Thyroid gland (tissue), 4 donors: Measurements from ENCODE around the gene C1orf216. TPM values are rescaled to one million over a fixed set of nuclear protein-coding genes. Genes with fewer than 3 reads are reported as not detected.

Experiments used
- DNase-seq, 2 donors: peaks; one replicate each; pipeline ENCODE4 v3.0.0-alpha.2; 2019
- H3K27ac ChIP-seq, 3 donors: fragments of 200-600 bp; sonication (generic); 1 replicate in 2 of 3; 2 replicates in 1 of 3; pipeline ENCODE4 v1.5.1; 2016 to 2019; ENCODE audit warnings: mild to moderate bottlenecking in 1 of 3, moderate library complexity in 1 of 3
- H3K27me3 ChIP-seq: fragments of 200-600 bp; sonication (generic); one replicate; pipeline ENCODE4 v1.5.1; 2019
- H3K36me3 ChIP-seq, 2 donors: fragments of 200-600 bp; sonication (generic); one replicate each; pipeline ENCODE4 v1.5.1; 2016 to 2019
- H3K4me1 ChIP-seq, 2 donors: fragments of 200-600 bp; sonication (generic); one replicate each; pipeline ENCODE4 v1.5.1; 2017 to 2019
- H3K4me3 ChIP-seq, 3 donors: fragments of 200-600 bp; sonication (generic); replicated peaks in 1 of 3; 1 replicate in 2 of 3; 2 replicates in 1 of 3; pipeline ENCODE4 v1.5.1; 2016; ENCODE audit warnings: mild to moderate bottlenecking in 1 of 3
- H3K9me3 ChIP-seq: fragments of 200-600 bp; sonication (generic); one replicate; pipeline ENCODE4 v1.5.1; 2017
- CTCF ChIP-seq, 6 experiments: fragments of 200-600 bp in 3 of 6; fragments of 450-650 bp in 3 of 6; sonication (generic) in 3 of 6; IDR thresholded peaks; one replicate each; pipeline ENCODE4 v1.5.1; 2016 to 2019; ENCODE audit warnings: antibody characterized with exemption in 6 of 6, mild to moderate bottlenecking in 2 of 6, inconsistent platforms in 1 of 6, moderate library complexity in 1 of 6
- POLR2A ChIP-seq, 2 donors: fragments of 450-650 bp; IDR thresholded peaks; one replicate each; pipeline ENCODE4 v1.6.1; 2017; ENCODE audit warnings: antibody characterized with exemption in 2 of 2, mild to moderate bottlenecking in 2 of 2, moderate library complexity in 1 of 2
- WGBS, 2 donors: methylation state at CpG; one replicate each; pipeline ENCODE4 v1.1.5; 2017; 5-methylcytosine and 5-hydroxymethylcytosine counted together
- intact Hi-C: fragments of 100-400 bp; cut with DNase I; formaldehyde crosslinking; loops from one replicate; pipeline ENCODE4 v1.15.1; 2023
- total RNA-seq, 4 donors: library from RNA; depleted of rRNA; stranded (reverse); fragments of >200 nt; gene quantifications; one replicate each; pipeline ENCODE4 v1.2.3, GENCODE V29; 2016

Gene C1orf216
- total RNA-seq, 4 donors from 2014 or later: 8.0 to 9.9 (median 8.4) TPM

DNA sequence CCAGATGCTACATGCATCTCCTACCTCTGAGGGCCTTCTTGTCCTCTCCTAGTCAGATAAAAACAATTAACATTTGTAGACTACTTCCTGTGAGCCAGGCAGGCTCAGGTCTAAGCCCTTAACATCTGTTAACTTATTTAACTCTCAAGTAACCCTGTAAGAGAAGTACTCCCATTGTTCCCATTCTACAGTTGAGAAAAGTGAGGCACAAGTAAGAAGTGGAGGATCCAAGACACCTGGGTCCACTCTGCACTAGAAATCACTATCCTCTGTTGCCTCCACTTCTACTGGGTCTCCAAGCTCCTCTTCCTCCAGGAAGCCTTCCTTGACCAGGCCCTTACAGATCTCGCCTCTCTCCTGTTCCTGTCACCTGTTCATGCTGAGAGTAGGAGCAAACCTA is 9.7 kb downstream of the C1orf216 start:
- Histone ChIP-seq H3K27ac (no peak overlapping the region), H3K4me1 (peaks cover 3 to 15% of the 10 kb centered on the region in 2 donors), H3K9me3 (no peaks in the 10 kb centered on the region), H3K27me3 (no peaks in the 10 kb centered on the region), H3K4me3 (no peak overlapping the region), H3K36me3 (no peaks in the 10 kb centered on the region)
- WGBS, 2 donors: 90 to 92% methylated on average over 1 of the region's 1 CpG
- TF ChIP-seq POLR2A (IDR thresholded peaks at IDR 0.05) (no peak), CTCF (IDR thresholded peaks at IDR 0.05) (no peak)
- DNase-seq: no peak
- intact Hi-C loops: no loop called here

DNA sequence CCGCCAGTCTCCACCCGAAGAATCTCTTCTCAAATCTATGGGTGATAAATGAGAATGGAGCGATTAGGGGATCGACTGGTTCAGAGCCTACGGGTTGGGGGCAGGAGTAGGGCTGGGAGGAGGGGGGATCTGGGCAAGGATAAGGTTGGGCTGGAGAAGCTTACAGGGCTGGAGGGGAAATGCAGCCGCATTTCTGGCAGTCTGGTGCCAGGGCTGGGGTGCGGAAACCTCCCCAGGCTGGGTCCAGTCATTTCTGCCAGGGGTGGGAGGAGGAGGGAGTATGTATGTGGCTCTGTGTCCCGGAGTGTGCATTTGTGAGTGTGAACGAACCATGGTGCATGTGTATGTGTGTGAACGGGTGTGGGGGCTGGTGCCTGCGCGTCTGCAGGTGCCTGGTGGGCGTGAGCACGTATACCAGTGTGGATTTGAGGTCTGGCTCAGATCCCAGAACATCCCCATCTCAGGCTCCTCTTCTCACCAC is 10.2 kb downstream of the C1orf216 start:
- H3K36me3 ChIP-seq: no peaks in the 10 kb centered on the region
- H3K27me3 ChIP-seq: no peaks in the 10 kb centered on the region
- intact Hi-C loops: no loop called here
- H3K27ac ChIP-seq: no peak overlapping the region
- DNase-seq: no peak
- 19 to 21% methylated on average over 14 of the region's 14 CpGs for WGBS, 2 donors
- H3K4me3 ChIP-seq: peak overlapping the region in 1 of 3 donors; percentile 32
- no peaks in the 10 kb centered on the region for H3K9me3 ChIP-seq
- TF ChIP-seq POLR2A (IDR thresholded peaks at IDR 0.05): no peak
- TF ChIP-seq CTCF (IDR thresholded peaks at IDR 0.05): no peak
- peaks cover 3 to 15% of the 10 kb centered on the region in 2 donors for H3K4me1 ChIP-seq

GRCh38 chr1:35707601-35708440 is 10.9 kb downstream of the C1orf216 start:
- peaks cover 3 to 15% of the 10 kb centered on the region in 2 donors for H3K4me1 ChIP-seq
- H3K27ac ChIP-seq: no peak overlapping the region
- peak overlapping the region in 1 of 3 donors; percentile 32 for H3K4me3 ChIP-seq
- peak in 1 of 2 donors; percentile 17 for DNase-seq
- H3K27me3 ChIP-seq: no peaks in the 10 kb centered on the region
- intact Hi-C loops: no loop called here
- H3K36me3 ChIP-seq: no peaks in the 10 kb centered on the region
- TF ChIP-seq POLR2A (IDR thresholded peaks at IDR 0.05) (no peak), CTCF (IDR thresholded peaks at IDR 0.05) (no peak)
- 0% methylated on average over 1 to 23 of the region's 76 CpGs for WGBS, 2 donors
- H3K9me3 ChIP-seq: no peaks in the 10 kb centered on the region

- DNase-seq: no peak
- Histone ChIP-seq H3K4me3 (no peak overlapping the region), H3K36me3 (no peaks in the 10 kb centered on the region), H3K9me3 (no peaks in the 10 kb centered on the region), H3K27ac (no peak overlapping the region), H3K4me1 (peaks cover 3 to 15% of the 10 kb centered on the region in 2 donors), H3K27me3 (no peaks in the 10 kb centered on the region)
- intact Hi-C loops: no loop called here
- WGBS, 2 donors: 36 to 40% methylated on average over 27 to 28 of the region's 29 CpGs
- TF ChIP-seq POLR2A (IDR thresholded peaks at IDR 0.05): no peak
- TF ChIP-seq CTCF (IDR thresholded peaks at IDR 0.05): no peak
These were observed 11.7 kb downstream of the C1orf216 start for GRCh38 chr1:35706846-35707600.
